ENCODE data around the gene MPLKIP. TPM values are rescaled to one million over a fixed set of nuclear protein-coding genes. Genes with fewer than 3 reads are reported as not detected.
"Not testable (repeated sequence)": the region's sequence is repeated elsewhere in the genome, so short reads cannot be mapped to it uniquely, and the experiment has no call there.

The MPLKIP gene
- total RNA-seq, 2 experiments from 2014 or later: 14.3 to 14.9 TPM

- no peak overlapping the region for H3K4me3 ChIP-seq (ENCODE audit: low read length)
- H3K27ac ChIP-seq (ENCODE audit: low read depth in 1 of 2, low read length in 2 of 2): no peak overlapping the region
- H3K27me3 ChIP-seq (ENCODE audit: control insufficient read depth in 1 of 2, insufficient read depth in 2 of 2, low read length in 2 of 2): peaks cover 0 to 2% of the 10 kb centered on the region in 2 experiments
- no peaks in the 10 kb centered on the region for H3K9me3 ChIP-seq (ENCODE audit: control insufficient read depth in 1 of 2, insufficient read depth in 1 of 2, low read length in 2 of 2)
- ATAC-seq (ENCODE audit: poor library complexity) (no peak), DNase-seq (no peak)
- no peaks in the 10 kb centered on the region for H3K9me3 Mint-ChIP-seq
- no peak overlapping the region for H3K27ac Mint-ChIP-seq
- no peaks in the 10 kb centered on the region for H3K36me3 Mint-ChIP-seq (ENCODE audit: low read depth)
- TF ChIP-seq, protein P1, sequence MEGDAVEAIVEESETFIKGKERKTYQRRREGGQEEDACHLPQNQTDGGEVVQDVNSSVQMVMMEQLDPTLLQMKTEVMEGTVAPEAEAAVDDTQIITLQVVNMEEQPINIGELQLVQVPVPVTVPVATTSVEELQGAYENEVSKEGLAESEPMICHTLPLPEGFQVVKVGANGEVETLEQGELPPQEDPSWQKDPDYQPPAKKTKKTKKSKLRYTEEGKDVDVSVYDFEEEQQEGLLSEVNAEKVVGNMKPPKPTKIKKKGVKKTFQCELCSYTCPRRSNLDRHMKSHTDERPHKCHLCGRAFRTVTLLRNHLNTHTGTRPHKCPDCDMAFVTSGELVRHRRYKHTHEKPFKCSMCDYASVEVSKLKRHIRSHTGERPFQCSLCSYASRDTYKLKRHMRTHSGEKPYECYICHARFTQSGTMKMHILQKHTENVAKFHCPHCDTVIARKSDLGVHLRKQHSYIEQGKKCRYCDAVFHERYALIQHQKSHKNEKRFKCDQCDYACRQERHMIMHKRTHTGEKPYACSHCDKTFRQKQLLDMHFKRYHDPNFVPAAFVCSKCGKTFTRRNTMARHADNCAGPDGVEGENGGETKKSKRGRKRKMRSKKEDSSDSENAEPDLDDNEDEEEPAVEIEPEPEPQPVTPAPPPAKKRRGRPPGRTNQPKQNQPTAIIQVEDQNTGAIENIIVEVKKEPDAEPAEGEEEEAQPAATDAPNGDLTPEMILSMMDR (IDR thresholded peaks at IDR 0.05): no peak
- ChIA-PET POLR2A (no interaction called here), CTCF (no interaction called here)
- intact Hi-C loops (cut with DNase I, micrococcal nuclease): no loop called here
- H3K4me1 Mint-ChIP-seq (ENCODE audit: low read depth): no peaks in the 10 kb centered on the region
- H3K36me3 ChIP-seq (ENCODE audit: insufficient read depth, low read length): no peaks in the 10 kb centered on the region
- no peak overlapping the region for H3K4me3 Mint-ChIP-seq
- H3K4me1 ChIP-seq (ENCODE audit: insufficient read depth, low read length): no peaks in the 10 kb centered on the region
- peaks cover 23% of the 10 kb centered on the region for H3K27me3 Mint-ChIP-seq
Observed at GRCh38 chr7:40147371-40148246, 13.2 kb upstream of the MPLKIP start.

- H3K4me3 Mint-ChIP-seq: not testable (repeated sequence)
Observed at GRCh38 chr7:40145596-40146130, 11.2 kb upstream of the MPLKIP start.

GRCh38 chr7:40141916-40142315, 7.5 kb upstream of the MPLKIP start:
- H3K27me3 ChIP-seq (ENCODE audit: control insufficient read depth in 1 of 2, insufficient read depth in 2 of 2, low read length in 2 of 2); H3K4me3 Mint-ChIP-seq; H3K36me3 Mint-ChIP-seq (ENCODE audit: low read depth); intact Hi-C loops (cut with DNase I, micrococcal nuclease); H3K9me3 ChIP-seq (ENCODE audit: control insufficient read depth in 1 of 2, insufficient read depth in 1 of 2, low read length in 2 of 2); POLR2A ChIA-PET; H3K27ac Mint-ChIP-seq; H3K4me3 ChIP-seq (ENCODE audit: low read length); H3K4me1 Mint-ChIP-seq (ENCODE audit: low read depth); ATAC-seq (ENCODE audit: poor library complexity); DNase-seq; H3K36me3 ChIP-seq (ENCODE audit: insufficient read depth, low read length); H3K9me3 Mint-ChIP-seq; CTCF ChIA-PET; H3K27ac ChIP-seq (ENCODE audit: low read depth in 1 of 2, low read length in 2 of 2); H3K4me1 ChIP-seq (ENCODE audit: insufficient read depth, low read length): not testable (repeated sequence)
- H3K27me3 Mint-ChIP-seq: peaks cover 32% of the 10 kb centered on the region

More at GRCh38 chr7:40145596-40146130, 11.2 kb upstream of the MPLKIP start:
- H3K4me1 ChIP-seq (ENCODE audit: insufficient read depth, low read length); H3K4me1 Mint-ChIP-seq (ENCODE audit: low read depth); H3K9me3 ChIP-seq (ENCODE audit: control insufficient read depth in 1 of 2, insufficient read depth in 1 of 2, low read length in 2 of 2); ATAC-seq (ENCODE audit: poor library complexity); CTCF ChIA-PET; H3K27me3 ChIP-seq (ENCODE audit: control insufficient read depth in 1 of 2, insufficient read depth in 2 of 2, low read length in 2 of 2); intact Hi-C loops (cut with DNase I, micrococcal nuclease); H3K36me3 Mint-ChIP-seq (ENCODE audit: low read depth); POLR2A ChIA-PET; H3K36me3 ChIP-seq (ENCODE audit: insufficient read depth, low read length); H3K9me3 Mint-ChIP-seq; H3K4me3 ChIP-seq (ENCODE audit: low read length); DNase-seq; H3K27ac Mint-ChIP-seq; H3K27ac ChIP-seq (ENCODE audit: low read depth in 1 of 2, low read length in 2 of 2): not testable (repeated sequence)
- H3K27me3 Mint-ChIP-seq: peaks cover 30% of the 10 kb centered on the region

- H3K9me3 ChIP-seq (ENCODE audit: control insufficient read depth in 1 of 2, insufficient read depth in 1 of 2, low read length in 2 of 2); DNase-seq; H3K27ac Mint-ChIP-seq; H3K9me3 Mint-ChIP-seq; H3K27me3 ChIP-seq (ENCODE audit: control insufficient read depth in 1 of 2, insufficient read depth in 2 of 2, low read length in 2 of 2); H3K36me3 ChIP-seq (ENCODE audit: insufficient read depth, low read length); H3K36me3 Mint-ChIP-seq (ENCODE audit: low read depth); H3K4me3 Mint-ChIP-seq; H3K4me1 Mint-ChIP-seq (ENCODE audit: low read depth); POLR2A ChIA-PET; H3K27ac ChIP-seq (ENCODE audit: low read depth in 1 of 2, low read length in 2 of 2); H3K4me3 ChIP-seq (ENCODE audit: low read length); ATAC-seq (ENCODE audit: poor library complexity); H3K4me1 ChIP-seq (ENCODE audit: insufficient read depth, low read length); CTCF ChIA-PET: not testable (repeated sequence)
- H3K27me3 Mint-ChIP-seq: peaks cover 25% of the 10 kb centered on the region
- intact Hi-C loops (cut with DNase I, micrococcal nuclease): loop anchor here in 1 of 2 experiments (5.0 to 10.0 kb wide), 2 partner anchors 408 to 1225 kb away; no protein-coding TSS in a partner anchor
Observed at GRCh38 chr7:40139891-40140290, 5.5 kb upstream of the MPLKIP start.
